Loucy (cell line): ENCODE results near the gene ZNF75A.

Experiments used
- H2AFZ ChIP-seq: fragments of 200-600 bp; sonication (generic); 2 replicates; pipeline ENCODE4 v1.6.0; 2016; ENCODE audit warnings: antibody characterized with exemption, mild to moderate bottlenecking, low read length, moderate library complexity
- H3F3A ChIP-seq: fragments of 200-600 bp; 2 replicates; pipeline ENCODE4 v1.6.0; 2016; ENCODE audit warnings: antibody characterized with exemption, low read depth, mild to moderate bottlenecking
- H3K27me3 ChIP-seq: fragments of 200-600 bp; sonication (generic); 2 replicates; pipeline ENCODE4 v1.6.1; 2014; ENCODE audit warnings: low read length, mild to moderate bottlenecking; ENCODE audit not compliant: insufficient read depth, poor library complexity, severe bottlenecking
- H3K36me3 ChIP-seq: fragments of 200-600 bp; sonication (generic); 2 replicates; pipeline ENCODE4 v1.6.1; 2016; ENCODE audit warnings: low read length; ENCODE audit not compliant: insufficient read depth
- H3K4me1 ChIP-seq: fragments of 200-600 bp; sonication (generic); 2 replicates; pipeline ENCODE4 v1.5.1; 2014; ENCODE audit warnings: low read length, mild to moderate bottlenecking; ENCODE audit not compliant: insufficient read depth, poor library complexity, severe bottlenecking
- H3K4me2 ChIP-seq: fragments of 200-600 bp; sonication (generic); 2 replicates; pipeline ENCODE4 v1.6.0; 2014; ENCODE audit warnings: antibody characterized with exemption, low read length, low read depth, mild to moderate bottlenecking; ENCODE audit not compliant: poor library complexity, severe bottlenecking
- H3K4me3 ChIP-seq: fragments of 200-600 bp; sonication (generic); 2 replicates; pipeline ENCODE4 v1.5.1; 2014; ENCODE audit warnings: low read length, mild to moderate bottlenecking, mixed read lengths; ENCODE audit not compliant: poor library complexity, severe bottlenecking
- H3K79me2 ChIP-seq: fragments of 200-600 bp; sonication (generic); 2 replicates; pipeline ENCODE4 v1.6.1; 2014; ENCODE audit warnings: low read length; ENCODE audit not compliant: insufficient read depth
- H3K9ac ChIP-seq: fragments of 200-600 bp; sonication (generic); 2 replicates; pipeline ENCODE4 v1.6.0; 2014; ENCODE audit warnings: mild to moderate bottlenecking, low read depth, low read length, moderate library complexity; ENCODE audit not compliant: poor library complexity, severe bottlenecking
- H3K9me2 ChIP-seq: fragments of 200-600 bp; sonication (generic); replicated peaks from 2 replicates; pipeline ENCODE4 v1.6.1; 2016; ENCODE audit warnings: low read depth, low read length, mixed read lengths
- H3K9me3 ChIP-seq: fragments of 200-600 bp; sonication (generic); 2 replicates; pipeline ENCODE4 v1.6.1; 2014; ENCODE audit warnings: mild to moderate bottlenecking, antibody characterized with exemption, low read length, low read depth; ENCODE audit not compliant: insufficient read depth
- H4K20me1 ChIP-seq: fragments of 200-600 bp; sonication (generic); 2 replicates; pipeline ENCODE4 v1.6.0; 2014; ENCODE audit warnings: antibody characterized with exemption, low read length, mild to moderate bottlenecking; ENCODE audit not compliant: insufficient read depth, poor library complexity, severe bottlenecking
- CTCF ChIP-seq: fragments of 200-600 bp; sonication (generic); conservative IDR thresholded peaks from 2 replicates; pipeline ENCODE4 v1.5.1; 2014; ENCODE audit warnings: mild to moderate bottlenecking, antibody characterized with exemption, low read length
- EZH2phosphoT487 ChIP-seq: fragments of 200-600 bp; IDR thresholded peaks from 2 replicates; pipeline ENCODE4 v1.6.1; 2018; ENCODE audit warnings: antibody characterized with exemption, mild to moderate bottlenecking, moderate library complexity, borderline replicate concordance

ZNF75A gene

GRCh38 chr16:3317315-3317999, 12.2 kb downstream of the ZNF75A start:
- Histone ChIP-seq H2AFZ (no peak overlapping the region), H3K9me2 (no peaks in the 10 kb centered on the region), H3K4me1 (no peaks in the 10 kb centered on the region), H3K4me2 (no peak overlapping the region), H3K36me3 (no peaks in the 10 kb centered on the region; the same call in 1 of the 2 replicates), H3K79me2 (no peaks in the 10 kb centered on the region), H3K9ac (no peak overlapping the region), H3K4me3 (no peak overlapping the region), H3K9me3 (peaks cover 8% of the 10 kb centered on the region; the same call in 1 of the 2 replicates), H3F3A (no peaks in the 10 kb centered on the region), H4K20me1 (no peaks in the 10 kb centered on the region), H3K27me3 (no peaks in the 10 kb centered on the region)
- TF ChIP-seq EZH2phosphoT487 (no peak), CTCF (no peak)

GRCh38 chr16:3321816-3322215, 16.5 kb downstream of the ZNF75A start:
- TF ChIP-seq CTCF (no peak), EZH2phosphoT487 (no peak)
- Histone ChIP-seq H3K36me3 (no peaks in the 10 kb centered on the region; the same call in 1 of the 2 replicates), H2AFZ (no peak overlapping the region), H3K4me2 (no peak overlapping the region), H3K27me3 (no peaks in the 10 kb centered on the region), H4K20me1 (no peaks in the 10 kb centered on the region), H3F3A (no peaks in the 10 kb centered on the region), H3K9ac (no peak overlapping the region), H3K79me2 (no peaks in the 10 kb centered on the region), H3K4me3 (no peak overlapping the region), H3K9me2 (no peaks in the 10 kb centered on the region), H3K9me3 (peaks cover 8% of the 10 kb centered on the region; the same call in 1 of the 2 replicates), H3K4me1 (no peaks in the 10 kb centered on the region)

GRCh38 chr16:3327514-3327913, 22.2 kb downstream of the ZNF75A start:
- Histone ChIP-seq H2AFZ (no peak overlapping the region), H3K27me3 (no peaks in the 10 kb centered on the region), H3K9me2 (no peaks in the 10 kb centered on the region), H3K4me3 (no peak overlapping the region), H3K79me2 (no peaks in the 10 kb centered on the region), H3K4me1 (no peaks in the 10 kb centered on the region), H3K9ac (no peak overlapping the region), H3F3A (no peaks in the 10 kb centered on the region), H3K36me3 (no peaks in the 10 kb centered on the region), H3K4me2 (no peak overlapping the region), H4K20me1 (no peaks in the 10 kb centered on the region), H3K9me3 (no peaks in the 10 kb centered on the region)
- TF ChIP-seq CTCF = no peak
- no peak for TF ChIP-seq EZH2phosphoT487
